NCI-H82 (cell line): Measurements from ENCODE around the gene KAT7.

Experiments
- DNase-seq: peaks from one replicate; lab custom pipeline; 2025; lab: John Stamatoyannopoulos, UW

Gene KAT7

DNA sequence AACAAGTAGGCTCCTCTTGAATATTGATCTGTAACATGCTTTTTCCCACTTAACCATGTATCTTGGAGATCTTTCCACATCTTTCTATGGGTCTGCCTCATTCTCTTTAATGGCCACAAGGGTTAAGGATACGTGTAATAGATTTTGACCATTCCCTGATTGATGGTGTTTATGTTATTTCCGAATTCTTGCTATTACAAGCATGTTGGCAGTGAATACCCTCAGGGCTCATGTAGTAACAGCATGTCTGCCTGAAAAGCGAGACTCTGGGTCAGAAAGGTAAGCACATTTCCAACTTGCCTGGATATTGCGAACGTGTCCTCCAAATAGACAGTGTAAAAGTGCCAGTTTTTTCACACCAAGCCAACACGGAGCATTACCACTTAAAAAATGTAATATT is 54.4 kb downstream of the KAT7 start:
- no peak for DNase-seq

DNA sequence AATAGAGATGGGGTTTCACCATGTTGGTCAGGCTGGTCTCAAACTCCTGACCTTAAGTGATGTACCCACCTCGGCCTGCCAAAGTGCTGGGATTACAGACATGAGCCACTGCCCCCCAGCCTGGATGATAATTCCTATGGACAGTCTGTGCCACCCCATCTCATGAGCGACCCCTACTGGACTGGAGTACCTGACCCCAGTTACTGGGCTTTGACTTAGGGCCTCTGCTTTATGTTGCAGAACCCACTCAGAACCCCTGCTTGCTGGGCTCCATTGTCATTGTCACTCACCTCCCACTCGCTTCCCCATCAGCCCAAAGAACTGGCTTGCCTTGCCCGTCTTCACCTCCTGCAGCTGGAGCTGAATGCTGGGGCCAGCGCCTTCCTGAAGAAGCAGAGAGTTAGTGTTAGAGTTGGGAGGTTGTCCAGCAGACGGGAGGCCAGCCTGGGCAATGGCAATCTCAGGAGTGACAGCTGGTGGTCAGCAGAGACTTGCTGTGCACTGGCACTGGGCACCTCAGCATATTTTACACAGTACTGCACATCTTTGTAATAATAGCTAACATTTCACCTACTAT is 55.4 kb downstream of the KAT7 start:
- DNase-seq: peak; percentile 67

DNA sequence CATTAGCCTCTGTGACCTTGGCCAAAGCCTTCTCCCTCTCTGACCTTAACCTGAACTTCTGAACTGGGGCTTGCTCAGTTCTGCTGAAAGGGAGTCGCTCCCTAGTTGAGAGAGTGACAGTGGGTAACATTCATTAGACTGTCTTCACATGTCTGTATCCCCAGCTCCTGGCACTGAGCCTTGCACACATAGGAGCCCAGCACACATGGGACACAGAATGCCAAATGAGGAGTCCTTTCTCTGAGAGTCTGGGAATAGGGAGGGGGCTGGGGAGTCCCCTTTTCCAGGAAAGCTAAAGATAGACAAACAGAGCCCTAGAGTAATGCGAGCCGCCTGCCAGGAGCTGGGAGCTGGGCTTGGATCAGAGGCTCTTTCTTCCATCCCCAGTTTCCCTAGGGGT is 56.8 kb downstream of the KAT7 start:
- no peak for DNase-seq

DNA sequence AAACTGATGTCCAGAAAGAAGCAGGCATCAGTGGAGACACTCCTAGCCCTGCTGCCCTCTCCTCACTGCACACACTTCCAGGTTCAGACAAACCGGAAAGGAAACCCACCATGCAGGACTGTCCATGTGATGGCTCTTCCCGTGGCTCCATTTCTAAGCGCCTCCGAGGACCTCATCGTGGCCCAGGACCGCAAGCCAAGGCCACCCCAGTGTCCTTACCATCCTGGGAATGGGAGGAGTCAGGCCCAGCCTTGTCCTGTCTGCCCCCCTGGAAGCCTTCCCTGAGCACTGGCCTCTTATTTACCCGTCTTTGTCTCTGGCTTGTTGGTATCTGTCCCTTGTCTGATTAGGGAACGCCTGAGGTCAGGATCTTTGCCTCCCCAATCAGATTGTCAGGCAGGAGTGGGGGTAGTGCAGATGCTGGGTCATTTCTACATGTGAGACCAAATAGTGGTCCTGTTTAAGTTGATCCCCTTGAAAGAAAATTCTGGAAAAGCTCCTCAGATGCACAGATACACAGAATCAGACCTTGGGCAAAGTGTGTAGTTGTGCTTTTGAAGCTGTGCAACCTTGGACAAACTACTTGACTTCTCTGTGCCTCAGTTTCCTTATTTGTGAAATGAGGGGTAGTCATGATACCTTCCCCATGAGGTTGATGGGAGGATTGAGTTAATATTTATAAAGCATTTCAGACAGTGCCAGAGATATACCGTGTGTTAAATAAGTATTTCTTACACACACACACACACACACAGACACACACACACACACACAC is 58.6 kb downstream of the KAT7 start:
- DNase-seq: no peak

DNA sequence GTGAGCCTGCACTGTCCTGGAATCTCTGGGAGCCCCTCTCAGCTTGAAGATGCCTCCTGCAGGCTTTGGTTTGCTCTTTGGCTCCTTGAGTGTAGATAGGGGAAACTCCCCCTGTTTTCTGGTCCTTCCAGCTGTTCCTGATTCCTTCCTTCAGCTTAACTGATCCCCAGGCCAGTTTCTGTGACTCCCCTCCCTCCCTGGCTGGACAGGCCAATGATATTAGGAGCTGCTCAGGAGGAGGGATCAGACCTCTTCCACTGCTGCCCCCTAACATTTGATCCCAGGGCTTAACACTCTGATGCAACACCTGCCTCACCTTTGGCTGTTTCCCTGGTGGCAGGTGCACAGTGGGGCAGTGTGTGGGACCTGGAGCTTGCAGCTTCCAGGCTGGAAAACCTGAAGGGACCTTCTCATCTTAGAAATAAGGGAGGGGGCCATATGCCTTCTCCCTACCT is 59.6 kb downstream of the KAT7 start, which contains the start of gene TAC4:
Gene TAC4, minus strand, starts transcription at position 51 of the 455 bp plus-strand sequence. CDS start 52 bp downstream, outside the sequence.
- DNase-seq: peak; percentile 51

DNA sequence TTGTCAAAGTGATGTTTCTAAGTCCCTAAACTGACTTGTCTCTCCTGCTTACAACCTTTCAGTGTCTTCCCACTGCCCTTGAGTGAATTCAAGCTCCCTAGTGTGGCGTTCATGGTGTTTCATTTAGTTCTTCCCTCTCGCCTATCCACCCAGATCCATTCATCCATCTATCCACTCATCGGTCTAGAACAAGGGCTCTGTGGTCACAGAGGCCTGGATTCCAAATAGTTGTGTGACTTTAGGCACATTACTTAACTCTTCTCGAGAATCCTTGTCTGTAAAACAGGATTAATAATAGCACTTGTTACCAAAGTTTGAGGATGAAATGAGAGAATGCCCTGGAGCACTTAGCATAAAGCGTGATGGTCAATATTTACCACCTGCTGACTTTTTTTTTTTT is 60.3 kb downstream of the KAT7 start:
- DNase-seq: no peak

DNA sequence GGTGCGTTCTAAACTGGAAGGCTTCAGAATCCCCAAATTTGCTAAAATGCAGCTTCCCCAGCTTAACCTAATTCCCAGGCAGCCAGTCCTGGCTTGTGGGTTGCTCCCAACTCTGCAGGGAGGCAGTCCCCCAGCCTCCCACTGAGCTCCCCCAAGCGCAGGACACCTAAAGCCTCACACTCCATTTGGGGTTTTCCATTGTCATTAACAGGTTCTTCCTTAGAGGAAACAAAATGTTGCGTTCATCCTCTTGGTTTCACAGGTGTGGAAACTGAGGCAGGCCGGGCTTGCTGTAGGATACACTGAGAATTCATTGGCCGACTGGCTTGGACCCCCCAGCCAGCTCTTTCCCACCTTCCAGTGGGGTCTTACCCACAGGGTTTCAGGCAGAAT is 61.7 kb downstream of the KAT7 start:
- no peak for DNase-seq

DNA sequence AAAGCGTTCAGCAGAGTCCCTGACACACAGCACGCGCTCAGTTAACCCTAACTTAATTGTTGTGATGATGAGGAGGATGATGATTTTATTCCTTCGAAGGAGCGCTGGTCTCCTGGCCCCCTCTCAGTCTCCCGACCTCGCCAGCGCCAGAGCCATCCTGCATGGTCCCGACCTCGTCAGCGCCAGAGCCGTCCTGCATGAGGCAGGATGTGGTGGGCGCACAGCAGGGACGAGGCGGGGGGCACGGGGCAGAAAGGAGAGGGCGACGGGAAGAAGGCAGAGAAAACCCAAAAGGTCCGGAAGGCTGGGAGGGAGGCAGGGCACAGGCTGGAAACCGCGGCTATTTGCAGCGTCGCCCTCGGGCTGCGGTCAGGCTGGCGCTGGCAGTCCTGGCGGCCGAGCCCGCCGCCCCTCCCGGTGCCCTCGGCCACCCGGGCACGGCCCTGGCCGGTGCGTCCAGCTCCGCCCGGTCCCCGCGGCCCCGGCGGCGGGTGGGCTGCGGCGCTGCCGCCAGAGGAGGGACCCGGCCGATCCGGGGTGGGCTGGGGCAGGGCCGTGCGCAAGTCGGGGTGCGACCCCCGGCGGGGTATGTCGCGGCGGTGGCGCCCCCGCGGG is 62.4 kb downstream of the KAT7 start:
- DNase-seq: no peak

DNA sequence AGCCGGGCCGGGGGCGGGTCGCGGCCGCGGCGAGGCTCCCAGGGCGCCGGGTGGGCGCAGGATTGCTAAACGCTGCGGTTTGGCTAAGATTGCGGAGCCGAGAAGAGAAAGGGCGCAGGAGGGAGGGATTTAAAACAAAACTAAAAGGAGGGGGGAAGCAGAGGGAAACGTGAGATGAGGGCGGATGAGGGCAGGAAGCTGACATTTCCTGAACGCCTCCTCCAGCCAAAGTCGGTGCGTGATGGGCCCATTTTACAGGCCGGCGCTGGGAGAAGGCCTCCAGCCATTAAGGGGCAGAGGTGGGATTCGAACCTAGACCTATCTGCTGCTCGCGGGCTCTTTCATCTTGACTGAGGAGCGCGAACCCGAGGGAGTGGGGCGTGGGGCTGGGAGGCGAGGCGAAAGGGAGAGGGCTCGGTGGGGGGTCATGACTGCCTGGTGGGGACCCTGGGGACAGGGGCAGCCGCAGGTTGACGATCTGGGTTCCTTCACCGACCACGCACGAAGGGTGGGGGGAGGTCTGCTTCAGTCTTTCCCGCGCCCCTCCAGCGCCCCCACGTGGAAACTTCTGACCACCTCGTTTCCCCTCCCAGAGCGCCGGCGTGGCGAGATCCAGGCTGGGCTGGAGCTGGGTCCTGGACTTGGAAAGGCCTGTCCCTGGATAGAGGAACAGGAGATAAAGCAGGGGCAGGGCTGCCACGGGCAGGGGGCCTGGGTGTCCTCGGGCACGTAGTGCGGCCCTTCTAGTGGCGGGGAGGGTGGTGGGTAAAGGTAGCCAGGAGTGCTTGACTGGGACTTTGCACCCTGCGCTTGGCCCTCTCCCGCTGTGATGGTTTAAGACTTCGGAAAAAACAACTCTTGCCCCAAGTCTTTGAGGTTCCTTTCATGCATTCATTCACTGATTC is 63.2 kb downstream of the KAT7 start:
- peak; percentile 87 for DNase-seq

DNA sequence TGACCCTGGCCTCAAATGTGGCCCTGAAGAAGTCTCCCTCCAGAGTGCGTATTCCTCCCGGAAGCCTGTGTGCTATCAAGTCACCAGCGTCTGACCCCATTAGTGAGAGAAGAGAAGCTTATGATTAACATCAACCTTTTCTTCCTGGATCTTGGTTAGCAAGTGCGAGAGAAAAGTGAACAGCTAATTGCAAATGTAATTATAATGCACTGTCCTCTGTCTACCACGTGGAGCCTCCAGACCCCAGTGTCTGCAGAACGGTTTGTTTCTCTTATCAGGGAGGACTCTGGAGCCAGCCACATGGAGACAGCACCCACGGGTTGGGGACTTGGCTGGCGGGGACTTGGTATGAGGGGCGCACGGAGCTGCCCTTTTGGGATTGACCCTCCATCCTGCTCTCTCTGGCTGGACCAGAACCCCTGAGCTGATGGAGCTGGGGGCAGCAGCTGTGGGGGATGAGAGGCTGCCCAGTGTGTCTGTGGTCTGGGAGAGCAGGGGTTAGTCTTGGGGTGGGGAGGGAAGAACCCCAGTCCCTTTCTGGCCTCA is 65.1 kb downstream of the KAT7 start:
- DNase-seq: no peak

DNA sequence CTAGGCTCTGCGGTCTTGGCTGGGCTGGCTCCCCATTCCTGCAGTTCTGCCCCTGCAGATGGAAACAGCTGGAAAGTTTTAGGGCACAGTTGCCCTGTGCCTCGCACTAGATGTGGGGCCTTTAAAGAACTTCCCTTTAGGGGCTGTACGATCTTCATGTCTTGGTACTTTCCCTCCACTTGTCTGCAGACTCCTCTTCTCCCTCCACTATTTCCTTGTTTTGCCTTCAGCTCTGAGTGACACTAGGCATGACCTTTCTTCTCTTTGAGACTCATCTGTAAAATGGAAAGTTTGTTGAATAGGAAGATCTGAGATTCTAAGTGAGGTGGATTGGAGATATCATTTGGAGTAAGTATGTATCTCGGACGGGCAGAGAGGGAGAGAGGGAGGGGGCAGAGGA is 65.6 kb downstream of the KAT7 start:
- no peak for DNase-seq

DNA sequence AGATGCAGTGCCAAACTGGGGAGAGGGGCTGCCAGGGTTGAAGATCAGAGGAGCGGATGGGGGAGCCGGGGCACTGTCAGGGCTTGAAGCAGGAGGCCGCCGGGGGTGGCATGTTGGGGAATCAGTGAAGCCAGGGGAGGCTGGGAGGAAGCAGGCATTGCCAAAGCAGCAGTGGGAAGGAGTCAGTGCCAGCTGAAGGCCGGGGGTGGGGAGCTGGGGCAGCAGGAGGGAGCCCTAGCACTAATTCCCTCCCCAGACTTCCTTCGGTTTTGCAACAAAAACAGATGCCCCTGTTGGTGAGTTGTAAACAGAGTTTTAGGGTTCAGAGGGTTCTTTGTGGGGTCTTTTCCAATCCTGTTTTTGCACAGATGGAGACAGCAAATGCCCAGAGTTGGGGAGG is 70.3 kb downstream of the KAT7 start:
- DNase-seq: no peak

DNA sequence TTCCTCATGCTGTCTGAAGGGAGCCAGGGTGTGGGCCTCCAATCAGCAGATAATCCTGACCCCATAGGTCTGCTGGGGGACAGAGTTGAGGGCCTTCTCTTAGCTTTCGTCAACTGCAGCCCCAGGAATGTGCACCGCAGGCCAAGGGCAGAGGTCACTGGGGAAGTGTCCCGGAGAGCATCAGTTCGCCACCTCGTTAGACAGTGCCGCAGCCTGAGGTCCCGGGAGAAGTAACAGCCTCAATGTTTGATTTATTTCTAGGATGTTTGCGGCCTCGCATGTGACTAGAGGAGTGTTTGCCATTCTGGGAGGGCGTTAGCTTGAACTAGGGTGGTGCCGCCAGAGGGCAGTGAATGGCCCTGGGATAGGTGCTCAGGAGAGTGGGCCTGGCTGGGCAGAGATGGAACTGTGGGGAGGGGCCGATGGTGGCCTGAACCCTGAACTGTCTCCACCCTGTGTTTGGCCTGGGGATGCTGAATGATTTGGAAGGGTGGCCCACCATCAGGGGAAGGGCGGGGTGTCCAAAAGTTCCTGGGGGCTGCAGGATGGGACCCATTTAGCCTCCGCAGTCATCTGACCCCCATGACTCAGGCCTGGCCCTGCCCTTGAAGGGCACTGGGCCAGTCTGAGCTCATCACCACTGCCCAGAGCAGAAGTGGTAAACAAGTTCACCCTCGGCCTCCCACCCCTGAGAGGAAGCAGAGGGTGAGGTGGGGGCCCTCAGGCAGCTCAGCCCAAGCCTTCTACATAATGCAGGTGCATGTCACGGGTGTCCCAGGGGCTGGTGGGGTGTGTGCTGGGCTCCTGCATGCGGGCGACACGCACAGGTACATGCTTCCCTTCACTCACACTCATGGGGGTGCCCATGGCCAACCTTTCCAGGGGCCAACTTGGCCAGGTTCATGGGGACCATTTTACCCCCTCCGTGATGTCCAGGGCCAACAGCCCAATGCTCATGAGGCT is 71.8 kb downstream of the KAT7 start:
- DNase-seq: peak; percentile 28

DNA sequence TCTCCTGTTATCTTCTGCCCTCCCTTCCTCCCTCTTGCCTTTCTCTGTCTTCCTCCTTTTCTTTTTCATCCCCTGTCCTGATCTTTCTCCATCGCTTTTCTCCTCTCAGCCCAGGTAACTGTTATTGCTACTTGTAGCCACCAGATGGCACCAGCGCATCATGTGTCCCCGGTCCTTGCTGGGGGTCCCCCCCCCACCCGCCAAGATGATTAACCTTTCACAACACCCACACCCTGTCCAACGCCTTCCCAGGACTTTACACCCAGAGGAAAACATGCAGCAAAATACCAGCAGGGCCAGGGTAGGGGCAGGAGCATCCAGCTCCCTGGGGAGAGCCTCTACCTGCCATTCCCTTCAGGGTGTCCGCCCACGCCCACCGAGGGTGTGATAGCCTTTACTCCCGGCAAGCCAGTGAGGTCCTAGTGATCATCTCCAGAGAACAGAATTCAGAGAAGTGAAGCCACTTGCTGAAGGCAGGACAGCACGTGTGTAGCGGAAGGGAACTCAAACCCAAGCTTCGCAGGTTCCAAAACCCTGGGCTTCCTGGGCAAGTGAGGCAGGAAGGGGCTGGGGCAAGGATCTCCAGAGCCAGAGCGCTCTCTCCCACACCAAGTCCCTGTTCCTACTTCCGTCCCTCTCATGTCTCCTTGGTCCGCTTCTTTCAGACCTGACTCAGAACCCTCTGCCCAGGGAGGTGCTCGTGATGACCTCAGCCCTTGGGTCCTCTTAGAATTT is 72.8 kb downstream of the KAT7 start:
- peak; percentile 80 for DNase-seq

DNA sequence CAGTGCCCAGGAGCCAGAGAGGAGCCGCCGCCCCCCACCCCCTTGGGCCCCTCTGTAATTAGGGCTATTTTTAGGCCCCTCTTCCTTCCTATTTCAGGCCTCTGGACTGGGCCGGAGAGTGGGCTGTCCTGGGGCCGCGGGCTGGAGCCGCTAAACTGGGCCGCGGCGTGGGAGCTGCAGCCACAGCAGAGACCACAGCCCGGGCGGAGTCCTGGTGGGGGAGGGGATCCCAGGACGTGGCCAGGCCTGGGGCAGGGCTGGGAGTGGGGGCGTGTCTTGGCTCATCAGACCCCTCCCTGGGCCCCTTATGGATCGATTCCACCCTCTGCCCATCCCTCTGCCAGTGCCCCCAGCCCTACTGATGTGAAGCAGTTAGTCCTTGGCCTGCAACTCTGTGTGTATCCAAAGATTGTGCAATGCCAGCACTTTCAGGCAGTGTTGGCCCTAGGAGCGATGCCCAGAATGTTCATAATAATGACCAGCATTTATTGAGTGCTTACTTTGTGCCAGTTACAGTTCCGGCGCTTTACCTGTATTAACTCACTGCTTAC is 74.4 kb downstream of the KAT7 start:
- no peak for DNase-seq

DNA sequence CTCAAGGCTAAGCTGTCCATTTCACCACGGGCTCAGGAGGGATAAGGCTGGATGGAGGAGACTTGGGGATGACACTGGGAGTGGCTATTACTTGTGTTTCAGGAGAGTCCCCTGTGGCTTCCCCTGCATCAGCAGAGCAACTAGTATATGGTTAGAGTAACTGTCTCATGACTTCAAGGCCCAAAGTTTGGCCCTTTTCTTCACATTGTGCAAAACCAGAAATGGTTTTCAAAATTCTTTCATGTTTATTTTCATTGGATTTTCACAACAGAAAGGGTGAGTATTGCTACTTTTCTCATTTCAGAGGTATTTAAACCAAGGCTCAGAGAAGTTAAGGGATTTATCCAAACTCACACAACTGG is 77.5 kb downstream of the KAT7 start:
- peak; percentile 28 for DNase-seq

DNA sequence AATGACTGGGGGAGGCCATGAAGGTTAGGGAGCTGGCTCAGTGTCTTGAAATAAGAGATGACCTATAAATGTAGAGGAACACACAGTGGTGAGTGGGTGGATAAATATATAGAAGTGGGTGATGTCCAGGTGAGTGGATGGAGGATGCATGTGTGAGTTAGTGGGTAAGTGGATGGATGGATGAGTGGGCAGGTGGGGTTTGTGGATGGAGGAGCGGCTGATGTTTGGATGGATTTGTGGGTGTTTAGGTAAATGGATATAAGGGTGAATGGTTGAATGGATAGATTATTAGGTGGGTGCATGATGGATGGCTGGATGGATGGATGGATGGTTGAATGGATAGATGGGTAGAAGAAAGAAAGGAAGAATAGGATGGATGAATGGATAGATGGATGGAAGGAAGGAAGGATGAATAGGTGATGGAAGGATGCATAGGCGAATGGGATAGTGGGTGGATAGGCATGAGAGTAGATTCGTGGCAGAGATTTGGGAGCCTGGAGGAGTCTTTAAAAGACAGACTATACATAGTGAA is 78.5 kb downstream of the KAT7 start:
- DNase-seq: no peak

DNA sequence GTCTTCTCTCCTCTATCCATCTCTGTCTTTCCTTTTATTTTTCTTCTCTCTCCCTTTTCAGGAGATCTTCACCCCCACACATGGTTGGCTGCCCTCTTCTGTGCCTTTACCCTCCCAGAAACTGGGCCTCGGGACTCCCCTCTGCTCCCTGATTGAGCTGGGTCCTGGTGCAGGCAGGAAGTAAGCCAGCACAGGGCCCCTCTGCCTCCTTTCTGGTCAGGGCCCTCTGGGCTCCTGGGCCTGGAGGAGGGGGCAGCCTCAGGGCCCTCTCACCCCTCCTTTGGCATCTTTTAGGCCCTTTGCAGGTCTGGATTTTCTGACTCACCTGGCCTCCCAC is 80.5 kb downstream of the KAT7 start:
- DNase-seq: no peak

DNA sequence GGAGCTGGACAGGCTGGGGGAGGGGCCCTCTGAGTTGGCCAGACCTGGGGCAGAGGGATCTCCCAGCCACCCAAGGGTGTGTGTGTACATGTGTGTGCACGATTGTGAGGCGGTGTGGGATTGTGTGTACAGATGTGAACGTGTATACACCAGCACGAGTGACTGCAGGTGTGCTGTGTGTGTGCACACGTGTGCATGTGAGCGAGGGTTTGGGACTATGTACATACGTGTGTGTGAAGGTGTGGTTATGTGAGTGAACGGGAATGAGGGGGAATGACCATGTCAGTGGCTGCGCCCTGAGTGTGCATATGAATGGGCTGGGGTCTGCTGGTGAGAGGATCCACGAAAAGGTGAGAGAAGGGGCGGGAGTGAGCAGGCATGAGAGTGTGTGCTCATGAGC is 81.8 kb downstream of the KAT7 start:
- DNase-seq: no peak

DNA sequence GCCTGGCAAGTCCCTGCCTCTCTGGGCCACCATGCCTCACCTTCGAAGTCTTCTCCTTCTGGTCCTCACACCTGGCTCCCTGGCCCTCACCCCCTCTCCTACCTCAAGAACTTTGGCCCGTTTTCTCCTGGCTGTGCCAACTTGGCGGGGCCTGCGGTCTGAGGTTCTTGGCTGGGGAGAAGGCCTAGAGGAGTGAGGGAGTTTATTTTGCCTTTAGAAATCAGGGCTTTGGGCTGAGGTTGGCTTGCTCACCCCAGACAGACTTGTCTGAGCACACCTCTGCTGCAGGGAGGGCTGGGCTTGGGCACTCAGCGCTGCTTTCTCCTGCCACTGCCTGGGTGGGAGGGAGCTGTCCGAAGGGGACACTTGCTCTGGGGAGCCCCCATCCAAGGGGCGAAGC is 82.7 kb downstream of the KAT7 start:
- no peak for DNase-seq
